Right lobe of liver (tissue), 6 donors: Measurements from ENCODE around the gene BAMBI. TPM values are rescaled to one million over a fixed set of nuclear protein-coding genes. Genes with fewer than 3 reads are reported as not detected.

Experiments
- ATAC-seq, 4 donors: fragments of 200-7000 bp; cut with Tn5 transposase; one replicate each; pipeline ENCODE4 v1.9.1; 2020; ENCODE audit warnings: mild to moderate bottlenecking in 4 of 4, moderate library complexity in 4 of 4
- DNase-seq, 3 donors: peaks; one replicate each; pipeline ENCODE4 v3.0.0-alpha.2; 2020
- H3K27ac ChIP-seq, 3 donors: fragments of 200-600 bp; one replicate each; pipeline ENCODE4 v1.8.0; 2022
- H3K27me3 ChIP-seq, 2 donors: fragments of 200-600 bp; one replicate each; pipeline ENCODE4 v1.8.0; 2022
- H3K36me3 ChIP-seq, 4 donors: fragments of 200-600 bp; sonication (generic) in 1 of 4; one replicate each; pipeline versions ENCODE4 v1.5.1 to v1.8.0; 2017 to 2022; ENCODE audit warnings: control low read depth in 1 of 4
- H3K4me1 ChIP-seq, 4 donors: fragments of 200-600 bp; sonication (generic) in 1 of 4; one replicate each; pipeline versions ENCODE4 v1.5.1 to v1.8.0; 2017 to 2022; ENCODE audit warnings: control low read depth in 1 of 4
- H3K4me3 ChIP-seq, 3 donors: fragments of 200-600 bp; one replicate each; pipeline ENCODE4 v1.8.0; 2022
- H3K9me3 ChIP-seq, 4 donors: fragments of 200-600 bp; sonication (generic) in 1 of 4; one replicate each; pipeline versions ENCODE4 v1.5.1 to v1.8.0; 2017 to 2022; ENCODE audit warnings: control low read depth in 1 of 4
- POLR2A ChIP-seq: fragments of 450-650 bp; IDR thresholded peaks from one replicate; pipeline ENCODE4 v1.6.1; 2017; ENCODE audit warnings: antibody characterized with exemption, mild to moderate bottlenecking
- WGBS: methylation state at CpG from one replicate; pipeline ENCODE4 v1.1.6; 2018; ENCODE audit warnings: low coverage, low lambda C conversion rate; ENCODE audit not compliant: insufficient coverage; ENCODE audit errors: missing lambda C conversion rate; 5-methylcytosine and 5-hydroxymethylcytosine counted together
- intact Hi-C, 2 donors: fragments of 100-400 bp; cut with DNase I; formaldehyde crosslinking; loops; one replicate each; pipeline versions ENCODE4 v1.11.2 to v1.14.1; 2022
- total RNA-seq, 6 experiments: library from RNA; depleted of rRNA in 2 of 6; stranded (reverse); fragments of >200 nt in 2 of 6; fragmentation: NEBNext Ultra II Directional in 3 of 6; extraction: Animal tissue kit (Norgen Biotek cat#: 25700) in 3 of 6; gene quantifications; one replicate each; pipeline versions ENCODE4 v1.1.0 to v1.2.4, GENCODE V29; 2016 to 2023
- TF ChIP-seq, protein P1 (sequence below), 4 donors: fragments of 200-600 bp in 3 of 4; fragments of 450-650 bp in 1 of 4; IDR thresholded peaks; one replicate each; pipeline versions ENCODE4 v1.5.1 to v1.8.0; 2016 to 2022; ENCODE audit warnings: antibody characterized with exemption in 4 of 4, mild to moderate bottlenecking in 2 of 4
- donor health status: DM: no; HTN: yes; CAD: no.
- donor health status: DM: no; HTN: no; CAD: no.
- donor health status: DM: no; HTN: no; CAD: no.
- donor health status: DM: no; HTN: yes; CAD: no.
- donor health status: DM: no; HTN: yes; CAD: no.

BAMBI gene
- total RNA-seq, 6 experiments from 2014 or later, result 2.4 to 22.4 (median 7.2) TPM

DNA sequence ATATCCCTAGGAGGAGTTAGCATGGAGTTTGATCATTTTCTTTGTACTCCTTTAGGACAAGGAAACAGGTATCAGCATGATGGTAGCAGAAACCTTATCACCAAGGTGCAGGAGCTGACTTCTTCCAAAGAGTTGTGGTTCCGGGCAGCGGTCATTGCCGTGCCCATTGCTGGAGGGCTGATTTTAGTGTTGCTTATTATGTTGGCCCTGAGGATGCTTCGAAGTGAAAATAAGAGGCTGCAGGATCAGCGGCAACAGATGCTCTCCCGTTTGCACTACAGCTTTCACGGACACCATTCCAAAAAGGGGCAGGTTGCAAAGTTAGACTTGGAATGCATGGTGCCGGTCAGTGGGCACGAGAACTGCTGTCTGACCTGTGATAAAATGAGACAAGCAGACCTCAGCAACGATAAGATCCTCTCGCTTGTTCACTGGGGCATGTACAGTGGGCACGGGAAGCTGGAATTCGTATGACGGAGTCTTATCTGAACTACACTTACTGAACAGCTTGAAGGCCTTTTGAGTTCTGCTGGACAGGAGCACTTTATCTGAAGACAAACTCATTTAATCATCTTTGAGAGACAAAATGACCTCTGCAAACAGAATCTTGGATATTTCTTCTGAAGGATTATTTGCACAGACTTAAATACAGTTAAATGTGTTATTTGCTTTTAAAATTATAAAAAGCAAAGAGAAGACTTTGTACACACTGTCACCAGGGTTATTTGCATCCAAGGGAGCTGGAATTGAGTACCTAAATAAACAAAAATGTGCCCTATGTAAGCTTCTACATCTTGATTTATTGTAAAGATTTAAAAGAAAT is 4.8 kb downstream of the BAMBI start:
- ATAC-seq, result no peak
- H3K36me3 ChIP-seq, result peaks cover 0 to 11% (median 0%) of the 10 kb centered on the region in 4 donors
- DNase-seq, result peak in 1 of 3 donors; percentile 14
- intact Hi-C loops, result no loop called here
- WGBS, result 81% methylated on average over 14 of the region's 14 CpGs
- H3K9me3 ChIP-seq, result no peaks in the 10 kb centered on the region
- TF ChIP-seq, protein P1, sequence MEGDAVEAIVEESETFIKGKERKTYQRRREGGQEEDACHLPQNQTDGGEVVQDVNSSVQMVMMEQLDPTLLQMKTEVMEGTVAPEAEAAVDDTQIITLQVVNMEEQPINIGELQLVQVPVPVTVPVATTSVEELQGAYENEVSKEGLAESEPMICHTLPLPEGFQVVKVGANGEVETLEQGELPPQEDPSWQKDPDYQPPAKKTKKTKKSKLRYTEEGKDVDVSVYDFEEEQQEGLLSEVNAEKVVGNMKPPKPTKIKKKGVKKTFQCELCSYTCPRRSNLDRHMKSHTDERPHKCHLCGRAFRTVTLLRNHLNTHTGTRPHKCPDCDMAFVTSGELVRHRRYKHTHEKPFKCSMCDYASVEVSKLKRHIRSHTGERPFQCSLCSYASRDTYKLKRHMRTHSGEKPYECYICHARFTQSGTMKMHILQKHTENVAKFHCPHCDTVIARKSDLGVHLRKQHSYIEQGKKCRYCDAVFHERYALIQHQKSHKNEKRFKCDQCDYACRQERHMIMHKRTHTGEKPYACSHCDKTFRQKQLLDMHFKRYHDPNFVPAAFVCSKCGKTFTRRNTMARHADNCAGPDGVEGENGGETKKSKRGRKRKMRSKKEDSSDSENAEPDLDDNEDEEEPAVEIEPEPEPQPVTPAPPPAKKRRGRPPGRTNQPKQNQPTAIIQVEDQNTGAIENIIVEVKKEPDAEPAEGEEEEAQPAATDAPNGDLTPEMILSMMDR (IDR thresholded peaks at IDR 0.05), result no peak
- no peak for TF ChIP-seq POLR2A
- H3K27ac ChIP-seq, result no peak overlapping the region
- no peaks in the 10 kb centered on the region for H3K27me3 ChIP-seq
- no peak overlapping the region for H3K4me3 ChIP-seq
- H3K4me1 ChIP-seq, result peaks cover 0 to 26% (median 8%) of the 10 kb centered on the region in 4 donors

- DNase-seq, result no peak
- no peak overlapping the region for H3K27ac ChIP-seq
- peaks cover 0 to 33% (median 8%) of the 10 kb centered on the region in 4 donors for H3K4me1 ChIP-seq
- H3K9me3 ChIP-seq, result no peaks in the 10 kb centered on the region
- H3K27me3 ChIP-seq, result no peaks in the 10 kb centered on the region
- peaks cover 0 to 11% (median 0%) of the 10 kb centered on the region in 4 donors for H3K36me3 ChIP-seq
- H3K4me3 ChIP-seq, result no peak overlapping the region
- 92% methylated on average over 13 of the region's 13 CpGs for WGBS
- intact Hi-C loops, result no loop called here
- TF ChIP-seq, protein P1 (IDR thresholded peaks at IDR 0.05), result no peak
- TF ChIP-seq POLR2A, result no peak
- no peak for ATAC-seq
Measured at GRCh38 chr10:28684157-28684985, 7.0 kb downstream of the BAMBI start.

DNA sequence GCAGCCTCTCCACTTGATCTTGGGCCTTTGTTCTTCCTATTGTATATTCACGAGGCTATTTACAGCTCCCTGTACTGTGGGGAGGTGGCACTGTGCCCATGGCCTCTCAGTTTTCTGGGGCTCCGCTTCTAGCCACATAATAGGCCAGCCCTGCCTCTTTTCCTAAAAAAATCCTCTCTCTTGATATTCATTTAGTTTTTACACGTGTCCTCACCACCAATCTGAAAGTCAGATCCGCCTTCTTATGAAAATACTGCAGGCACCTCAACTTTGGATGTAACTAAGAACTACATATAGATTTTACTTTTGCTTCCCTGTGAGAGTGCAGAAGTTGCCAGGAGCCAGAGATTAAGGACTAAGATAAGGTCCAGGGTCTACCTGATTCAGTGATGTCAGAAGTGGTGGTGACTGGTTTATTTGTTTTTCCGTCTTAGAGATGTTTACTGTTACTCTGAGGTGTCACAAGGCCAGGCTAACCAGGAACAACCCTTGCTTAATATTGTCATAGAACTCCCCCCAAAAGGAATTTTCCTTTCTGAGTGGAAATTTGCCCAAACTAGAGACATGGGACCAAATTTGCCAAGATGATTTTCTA is 7.8 kb downstream of the BAMBI start:
- Histone ChIP-seq H3K4me1 (peaks cover 0 to 32% (median 8%) of the 10 kb centered on the region in 4 donors), H3K27me3 (no peaks in the 10 kb centered on the region), H3K27ac (no peak overlapping the region), H3K36me3 (peaks cover 0 to 11% (median 0%) of the 10 kb centered on the region in 4 donors), H3K9me3 (no peaks in the 10 kb centered on the region), H3K4me3 (no peak overlapping the region)
- TF ChIP-seq, protein P1 (IDR thresholded peaks at IDR 0.05), result no peak
- TF ChIP-seq POLR2A, result no peak
- intact Hi-C loops, result no loop called here
- DNase-seq (no peak), ATAC-seq (no peak)
- WGBS, result 72% methylated on average over 5 of the region's 5 CpGs

- H3K27ac ChIP-seq, result no peak overlapping the region
- no peak for ATAC-seq
- TF ChIP-seq POLR2A, result no peak
- TF ChIP-seq, protein P1 (IDR thresholded peaks at IDR 0.05), result no peak
- peaks cover 0 to 26% (median 6%) of the 10 kb centered on the region in 4 donors for H3K4me1 ChIP-seq
- H3K36me3 ChIP-seq, result peaks cover 0 to 11% (median 0%) of the 10 kb centered on the region in 4 donors
- DNase-seq, result no peak
- no peak overlapping the region for H3K4me3 ChIP-seq
- 91% methylated on average over 5 of the region's 5 CpGs for WGBS
- H3K9me3 ChIP-seq, result no peaks in the 10 kb centered on the region
- H3K27me3 ChIP-seq, result no peaks in the 10 kb centered on the region
- intact Hi-C loops, result no loop called here
Measured at GRCh38 chr10:28685717-28686116, 8.4 kb downstream of the BAMBI start.
